Hematopoietic multipotent progenitor cell treated with erythropoietin and hydrocortisone succinate and interleukin-3 and kit ligand, for 17 days (in vitro differentiated cells): ENCODE data around the gene PSMB2.
A peak's percentile ranks its signal among the peaks of the same experiment; 100 is the strongest.

Source experiments
- DNase-seq: peaks from one replicate; pipeline ENCODE4 v3.0.0-alpha.2; 2015; ENCODE audit warnings: low spot score

Gene PSMB2

GRCh38 chr1:35642471-35642955 lies 1.2 kb upstream of the PSMB2 start:
- no peak for DNase-seq

- peak; percentile 41 for DNase-seq
These were observed 720 bp downstream of the PSMB2 start for GRCh38 chr1:35640380-35641232.

DNA sequence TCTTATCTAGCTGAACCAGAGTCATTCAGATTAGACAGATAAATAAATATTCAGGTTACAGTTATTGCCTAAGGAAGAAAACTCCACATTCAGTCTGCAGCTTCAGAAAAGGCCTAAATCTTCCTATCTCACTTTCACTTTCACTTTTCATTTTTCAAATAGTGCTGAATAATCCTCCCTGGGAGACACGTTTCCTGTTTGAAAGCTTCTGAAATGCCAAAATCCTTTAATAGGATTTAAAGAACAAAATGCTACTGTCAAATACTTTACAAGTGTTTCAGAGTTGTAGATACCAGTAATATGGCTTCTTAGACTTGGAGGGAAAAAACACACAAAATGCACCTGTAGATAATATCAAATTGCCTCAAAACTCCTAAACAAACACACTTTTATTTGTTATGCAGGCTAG lies 3.9 kb downstream of the PSMB2 start:
- DNase-seq: peak; percentile 84

GRCh38 chr1:35633547-35633946 lies 7.8 kb downstream of the PSMB2 start:
- no peak for DNase-seq

- no peak for DNase-seq
These were observed 9.9 kb downstream of the PSMB2 start for GRCh38 chr1:35631396-35631795.

DNA sequence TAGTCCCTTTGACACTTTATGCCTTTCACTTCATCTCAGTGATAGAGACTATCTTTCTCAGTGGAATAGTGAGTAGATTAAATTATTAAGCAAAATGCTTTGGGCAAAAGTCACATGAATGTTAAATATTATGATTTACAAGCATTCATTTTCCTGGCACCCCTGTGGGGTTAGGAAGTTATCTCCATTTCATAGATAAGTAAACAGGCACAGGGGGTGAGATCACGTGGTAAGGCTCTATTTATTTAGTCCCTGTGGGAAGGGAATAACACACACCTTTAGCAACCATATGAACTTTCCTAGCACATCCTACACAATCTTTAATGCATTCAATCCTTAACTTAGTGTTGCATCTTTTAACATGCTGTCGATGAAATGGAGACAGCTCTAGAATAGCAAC lies 12.3 kb downstream of the PSMB2 start:
- no peak for DNase-seq

DNA sequence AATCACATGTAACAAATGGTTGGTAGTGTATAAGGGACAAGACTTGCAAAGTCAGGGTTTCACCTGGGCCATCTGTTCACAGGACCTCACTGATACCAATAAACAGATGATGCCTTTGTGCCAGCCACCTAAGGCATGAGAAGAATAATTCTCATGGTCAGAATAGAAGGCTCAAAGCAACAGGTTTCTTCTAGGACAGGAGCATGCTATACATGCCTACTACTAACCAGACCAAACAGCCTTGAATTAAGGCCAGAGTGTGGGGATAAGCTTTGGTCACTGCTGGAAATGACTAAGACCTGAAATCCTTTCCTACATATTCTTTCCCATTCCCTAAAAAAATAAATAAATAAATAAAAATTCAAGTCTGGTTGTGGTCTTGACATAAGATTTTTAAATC lies 17.5 kb downstream of the PSMB2 start:
- no peak for DNase-seq

- no peak for DNase-seq
These were observed 18.7 kb downstream of the PSMB2 start for GRCh38 chr1:35622510-35623178.

DNA sequence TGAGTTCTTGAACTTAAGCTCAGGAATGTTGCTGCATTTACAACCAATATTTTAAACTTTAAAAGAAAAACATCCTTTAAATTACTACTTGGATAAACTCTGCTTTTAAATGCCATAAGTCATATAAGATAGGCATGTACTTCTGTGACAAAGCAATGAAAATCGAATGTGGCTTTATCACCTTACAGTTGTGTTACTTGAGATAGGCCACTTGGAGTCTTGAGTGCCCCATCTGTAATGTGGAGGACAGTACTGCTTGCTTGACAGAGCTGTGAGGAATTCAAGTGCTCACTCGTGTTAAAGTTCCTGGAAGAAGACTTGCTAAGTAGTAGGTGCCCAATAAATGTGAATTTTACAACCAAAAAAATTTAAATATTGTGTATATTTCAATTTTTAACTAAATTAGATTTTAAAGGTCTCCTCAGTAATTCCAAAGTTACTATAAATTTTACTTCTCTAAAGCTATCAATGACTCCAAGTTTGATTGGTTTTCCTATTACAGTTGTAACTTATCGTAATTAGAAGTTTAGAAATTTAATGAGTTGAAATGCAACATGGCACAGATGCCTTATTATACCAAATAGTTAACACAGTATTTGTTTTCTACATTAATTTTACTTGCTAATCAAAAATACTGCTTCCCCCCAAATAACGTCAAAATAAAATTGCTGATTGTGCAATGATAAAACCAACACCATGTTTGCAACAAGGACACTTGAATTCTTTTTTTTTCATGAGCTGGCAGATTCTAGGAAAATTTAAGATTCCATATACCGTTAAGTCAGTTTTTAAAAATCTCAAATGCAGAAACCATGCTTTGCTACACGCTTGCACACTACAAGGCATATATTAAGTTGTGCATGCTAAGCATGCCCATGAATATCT lies 21.8 kb downstream of the PSMB2 start:
- DNase-seq: peak; percentile 21

- DNase-seq: no peak
These were observed 25.9 kb downstream of the PSMB2 start for GRCh38 chr1:35615440-35615839.

- no peak for DNase-seq
These were observed 29.7 kb downstream of the PSMB2 start for GRCh38 chr1:35611655-35612054.

DNA sequence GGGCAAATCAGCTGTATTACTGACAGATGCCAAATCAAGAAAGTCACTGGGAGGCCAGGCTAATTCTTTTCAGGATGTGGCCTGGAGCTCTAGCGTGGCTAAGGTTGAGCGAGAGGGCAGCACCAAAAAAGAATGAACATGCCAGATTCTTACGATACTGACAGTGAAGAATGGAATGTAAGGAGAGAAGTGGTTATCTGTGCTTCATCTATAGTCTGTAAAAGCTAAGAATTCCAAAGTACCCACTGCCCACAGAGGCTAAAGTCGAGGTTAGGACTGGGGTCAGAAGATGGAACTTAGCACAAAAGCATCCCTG lies 35.5 kb downstream of the PSMB2 start:
- DNase-seq: no peak

DNA sequence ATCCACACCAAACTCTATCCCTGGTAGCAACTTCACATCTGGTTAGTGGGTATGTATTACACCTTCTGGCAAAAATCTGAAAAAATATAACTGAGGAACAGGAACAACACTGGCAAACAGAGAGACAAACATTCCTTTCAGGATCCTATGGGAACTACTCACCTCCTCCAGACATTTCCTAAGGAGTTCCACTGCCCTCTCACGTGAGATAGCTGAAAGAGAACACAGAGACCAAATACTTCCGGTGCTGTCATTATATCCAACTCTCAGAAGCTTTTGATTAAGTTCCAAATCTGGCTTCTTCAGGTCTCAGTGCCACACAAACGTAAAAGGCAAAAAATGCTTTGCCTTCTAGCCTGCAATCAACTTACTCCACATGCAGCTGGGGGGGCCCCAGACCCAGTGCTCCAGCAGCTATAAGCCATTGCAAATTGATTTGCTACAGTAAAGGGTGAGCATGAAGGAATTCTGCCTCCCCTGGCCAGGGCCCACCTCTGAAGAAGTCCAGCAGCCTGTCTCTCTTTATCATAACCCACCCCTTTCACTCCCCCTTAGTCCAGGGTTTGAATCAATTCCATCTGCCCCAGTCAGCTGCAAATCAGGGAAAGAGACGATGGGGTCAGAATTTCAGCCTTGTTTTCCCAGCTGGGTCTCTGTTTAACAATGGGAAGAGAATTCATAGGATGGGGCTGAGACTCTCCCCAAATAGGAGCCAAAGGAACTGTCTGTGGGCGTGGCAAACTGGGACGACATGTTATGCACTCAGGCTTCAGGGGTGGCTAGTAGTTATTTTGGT lies 36.1 kb downstream of the PSMB2 start:
- no peak for DNase-seq

DNA sequence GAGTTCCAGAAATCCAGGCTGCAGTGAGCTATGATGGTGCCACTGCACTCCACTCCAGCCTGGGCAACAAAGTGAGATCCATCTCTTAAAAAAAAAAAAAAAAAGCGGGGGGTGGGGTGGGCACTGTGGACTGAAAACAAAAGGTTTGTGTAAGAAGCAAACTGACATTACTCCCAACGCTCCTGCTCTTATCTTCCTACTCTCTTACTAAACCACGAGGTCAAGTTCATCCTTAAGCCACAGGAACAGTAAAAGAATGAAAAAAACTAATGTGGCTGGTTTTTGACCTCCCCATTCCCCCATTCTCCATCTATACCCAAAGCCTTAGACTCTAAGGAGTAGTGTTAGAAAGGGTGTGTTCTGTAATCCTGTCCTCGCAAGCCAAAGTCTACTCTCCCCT lies 37.4 kb downstream of the PSMB2 start:
- no peak for DNase-seq

GRCh38 chr1:35603468-35603867 lies 37.9 kb downstream of the PSMB2 start:
- DNase-seq: no peak

DNA sequence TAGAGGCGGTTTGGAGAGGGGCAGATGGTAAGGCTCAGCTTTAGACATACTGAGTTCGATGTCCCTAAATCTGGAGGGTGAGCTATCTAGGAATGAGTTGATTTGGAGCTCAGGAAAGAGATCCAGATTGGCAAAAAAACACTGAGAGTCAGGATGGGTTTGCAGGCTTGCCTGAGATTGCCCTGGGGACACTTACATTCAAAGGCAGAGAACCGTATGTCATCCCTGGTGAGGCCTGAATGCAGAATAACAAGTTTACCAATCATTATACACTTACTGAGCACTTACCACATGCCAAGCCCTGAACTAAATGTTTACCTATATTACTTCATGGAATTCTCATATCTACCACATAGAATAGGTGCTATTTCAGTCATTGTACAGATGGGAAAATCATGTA lies 40.7 kb downstream of the PSMB2 start:
- DNase-seq: no peak

GRCh38 chr1:35599411-35599810 lies 41.9 kb downstream of the PSMB2 start:
- DNase-seq: no peak

- DNase-seq: no peak
These were observed 42.4 kb downstream of the PSMB2 start for GRCh38 chr1:35598895-35599294.

- no peak for DNase-seq
These were observed 43.5 kb downstream of the PSMB2 start for GRCh38 chr1:35597870-35598269.

GRCh38 chr1:35595684-35596083 lies 45.6 kb downstream of the PSMB2 start:
- DNase-seq: no peak

DNA sequence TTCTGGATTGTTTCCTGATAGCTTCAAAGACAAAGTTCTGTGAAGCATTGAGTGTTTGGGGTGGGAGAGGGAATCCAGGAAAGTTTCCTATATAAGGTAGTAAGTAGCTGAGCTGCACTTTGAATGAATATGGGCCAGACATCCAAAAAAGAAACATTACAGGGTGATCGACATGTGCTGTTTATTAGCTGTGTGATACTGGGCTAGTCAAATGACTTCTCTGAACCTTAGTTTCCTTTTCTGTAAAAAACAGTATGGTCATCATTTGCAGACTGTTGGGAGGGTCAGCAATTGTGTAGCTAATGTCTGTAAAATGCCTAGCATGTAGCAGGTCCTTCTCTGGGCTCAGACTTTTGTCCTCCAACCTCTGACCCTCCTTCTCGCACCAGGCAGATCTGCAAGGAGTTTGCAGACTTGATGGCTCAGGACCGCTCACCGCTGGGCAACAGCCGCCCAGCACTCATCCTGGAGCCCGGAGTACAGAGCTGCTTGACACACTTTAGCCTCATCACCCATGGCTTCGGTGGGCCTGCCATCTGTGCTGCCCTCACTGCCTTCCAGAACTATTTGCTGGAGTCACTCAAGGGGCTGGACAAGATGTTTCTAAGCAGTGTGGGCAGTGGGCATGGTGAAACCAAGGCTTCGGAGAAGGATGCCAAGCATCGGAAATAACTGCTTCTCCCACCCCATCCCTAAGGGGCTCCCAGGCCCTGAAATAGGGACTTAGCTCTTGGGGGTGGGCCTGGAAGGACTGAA lies 47.1 kb downstream of the PSMB2 start:
- DNase-seq: no peak
